ENCODE results near the gene MUC6.
A peak's percentile ranks its signal among the peaks of the same experiment; 100 is the strongest.

MUC6 gene

GRCh38 chr11:1002406-1002984 is 34.0 kb downstream of the MUC6 start:
- DNase-seq = no peak

- DNase-seq = no peak
Observed at GRCh38 chr11:1001617-1002405, 34.7 kb downstream of the MUC6 start.

DNA sequence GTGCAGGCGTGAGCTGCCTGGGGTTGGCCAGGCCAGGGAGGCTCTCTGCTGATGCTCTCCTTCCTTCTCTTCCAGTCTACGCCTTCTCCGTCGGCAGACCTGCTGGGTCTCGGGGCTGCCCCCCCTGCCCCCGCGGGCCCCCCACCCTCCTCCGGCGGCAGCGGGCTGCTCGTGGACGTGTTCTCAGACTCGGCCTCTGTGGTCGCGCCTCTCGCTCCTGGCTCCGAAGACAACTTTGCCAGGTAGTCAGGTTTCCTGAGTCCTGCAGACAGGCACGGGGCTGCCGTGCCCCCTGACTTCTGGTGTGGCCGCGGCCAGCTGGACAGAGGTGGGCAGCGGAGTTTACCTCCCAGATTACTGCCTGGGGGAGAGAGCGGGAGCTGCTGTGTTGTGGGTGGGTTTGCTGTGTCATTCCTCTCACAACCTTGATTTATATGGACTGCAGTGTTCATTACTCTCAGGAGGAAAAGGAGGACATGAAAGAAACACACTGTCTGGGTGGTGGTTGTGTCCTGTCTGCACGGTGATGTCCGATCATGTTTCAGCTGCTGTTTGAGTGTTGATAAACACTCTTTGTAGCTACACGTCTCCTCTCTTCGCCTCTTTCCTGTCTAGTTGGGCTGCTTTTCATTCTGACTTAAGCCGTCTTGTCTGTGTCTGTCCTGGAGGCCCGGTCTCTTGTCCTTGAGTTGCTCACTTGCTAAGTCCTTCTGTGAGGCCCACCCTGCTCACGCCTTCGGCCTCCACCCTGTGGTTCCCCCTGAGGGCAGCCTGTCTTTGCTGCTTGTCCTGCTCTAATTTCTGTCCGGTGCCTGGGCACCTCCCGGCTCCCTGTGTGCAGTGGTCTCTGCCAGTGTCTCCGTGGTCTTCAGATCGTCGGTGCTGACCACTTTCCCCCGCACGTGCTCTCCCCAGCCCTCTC is 35.9 kb downstream of the MUC6 start:
- no peak for DNase-seq

GRCh38 chr11:999009-999408 is 37.5 kb downstream of the MUC6 start:
- no peak for DNase-seq

DNA sequence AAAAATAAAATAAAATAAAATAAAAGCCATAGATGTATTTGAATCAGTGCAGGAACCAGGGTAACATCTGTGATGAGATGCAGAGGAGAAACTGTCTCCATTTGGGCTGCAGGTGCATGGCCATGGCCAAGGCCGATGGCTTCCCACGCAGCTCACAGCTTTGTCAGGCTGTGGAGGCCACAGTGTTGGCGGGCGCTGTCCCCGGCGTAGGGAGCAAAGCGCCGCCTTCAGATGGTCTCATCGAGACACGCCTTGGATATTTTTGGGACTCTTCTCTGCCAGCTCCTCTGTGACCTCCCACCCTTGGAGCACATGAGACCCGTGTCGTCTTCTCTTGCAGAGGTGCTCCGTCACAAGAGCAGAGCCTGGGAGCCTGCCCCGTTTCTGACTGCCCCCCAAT is 38.6 kb downstream of the MUC6 start:
- DNase-seq = no peak

- DNase-seq = no peak
Observed at GRCh38 chr11:996681-997080, 39.8 kb downstream of the MUC6 start.

DNA sequence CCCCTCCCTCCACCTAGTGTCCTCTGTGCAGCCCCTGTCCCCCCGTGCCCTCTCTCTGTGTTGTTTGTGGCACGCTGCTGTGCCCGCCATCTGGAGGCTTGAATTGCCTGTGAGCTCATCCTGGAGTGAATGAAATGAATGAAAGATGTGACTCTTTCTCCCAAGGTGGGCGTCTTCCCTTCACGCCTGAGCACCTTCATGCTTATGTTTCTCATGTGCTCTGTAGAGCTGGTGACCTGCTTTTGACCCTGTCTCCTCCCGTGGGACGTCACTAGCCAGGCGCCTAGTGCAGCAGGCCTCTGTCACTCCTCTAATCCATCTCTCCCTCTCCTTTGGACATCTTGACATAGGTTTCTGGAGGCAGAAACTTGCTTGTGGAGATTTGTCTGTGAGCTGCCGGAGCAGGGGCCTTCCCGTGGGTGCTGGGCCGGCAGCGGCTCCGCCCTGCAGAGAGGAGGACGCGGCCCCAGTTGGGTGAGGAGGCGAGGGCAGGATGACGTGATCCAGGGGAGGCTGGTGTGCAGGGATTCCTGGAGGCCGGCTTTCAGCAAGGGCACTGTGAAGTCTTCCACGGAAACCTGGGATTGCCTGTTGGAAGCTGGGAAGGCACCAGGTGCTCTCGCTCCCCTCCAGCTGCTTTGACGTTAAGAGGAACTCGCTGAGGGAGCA is 40.6 kb downstream of the MUC6 start:
- DNase-seq = no peak

GRCh38 chr11:995044-995751 is 41.3 kb downstream of the MUC6 start:
- peak; percentile 85 for DNase-seq

DNA sequence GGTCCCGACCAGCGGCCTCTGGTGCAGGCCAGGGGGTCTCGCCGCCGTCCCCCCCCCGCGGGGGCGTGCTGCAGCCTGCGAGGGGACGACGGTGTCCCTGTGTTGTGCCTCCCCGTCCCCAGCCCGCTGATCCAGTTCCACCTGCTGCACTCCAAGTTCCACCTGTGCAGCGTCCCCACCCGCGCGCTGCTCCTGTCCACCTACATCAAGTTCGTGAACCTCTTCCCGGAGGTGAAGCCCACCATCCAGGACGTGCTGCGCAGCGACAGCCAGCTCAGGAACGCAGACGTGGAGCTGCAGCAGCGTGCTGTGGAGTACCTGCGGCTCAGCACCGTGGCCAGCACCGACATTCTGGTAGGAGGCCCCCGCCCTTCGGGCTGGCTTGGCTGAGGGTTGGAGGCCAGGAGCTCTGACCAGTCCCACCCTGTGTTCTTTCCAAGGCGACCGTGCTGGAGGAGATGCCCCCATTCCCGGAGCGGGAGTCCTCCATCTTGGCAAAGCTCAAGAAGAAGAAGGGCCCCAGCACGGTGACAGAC is 42.8 kb downstream of the MUC6 start:
- DNase-seq = no peak

GRCh38 chr11:992577-992976 is 43.9 kb downstream of the MUC6 start:
- no peak for DNase-seq

- no peak for DNase-seq
Observed at GRCh38 chr11:991711-992307, 44.7 kb downstream of the MUC6 start.

DNA sequence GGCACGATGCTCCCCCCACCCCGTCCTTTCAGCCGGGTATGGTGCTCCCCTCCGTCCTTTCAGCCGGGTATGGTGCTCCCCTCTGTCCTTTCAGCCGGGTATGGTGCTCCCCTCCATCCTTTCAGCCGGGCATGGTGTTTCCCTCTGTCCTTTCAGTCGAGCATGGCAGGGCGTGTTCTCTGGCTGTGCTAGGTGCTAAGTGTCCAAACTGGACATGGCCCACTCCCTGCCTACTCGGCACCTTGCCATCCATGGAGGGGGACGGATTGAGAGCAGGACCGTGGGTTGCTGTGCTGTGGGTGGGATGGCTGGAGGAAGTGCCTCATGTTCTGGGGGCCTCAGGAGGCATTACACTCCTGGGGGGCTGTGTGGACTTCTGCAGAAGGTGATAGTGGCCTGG is 45.5 kb downstream of the MUC6 start:
- no peak for DNase-seq

DNA sequence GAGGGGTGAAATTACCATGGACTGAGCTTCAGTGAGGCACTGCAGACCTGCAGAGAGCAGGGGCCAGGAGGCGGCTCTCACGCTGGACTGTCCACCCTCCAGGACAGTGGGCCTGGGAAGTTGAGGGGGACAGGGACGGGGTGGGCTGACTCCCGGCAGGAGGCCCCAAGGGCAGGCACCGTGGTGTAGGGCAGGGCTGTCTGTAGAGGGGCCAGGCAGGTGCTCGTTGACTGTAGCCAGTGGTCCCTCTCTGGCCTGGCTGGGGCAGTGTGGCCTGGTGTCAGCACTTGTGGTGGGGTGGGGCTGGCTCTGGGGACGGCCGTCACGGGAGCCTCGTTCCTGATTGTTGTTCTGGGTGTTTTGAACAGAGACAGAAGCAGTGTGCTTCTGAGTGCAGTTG is 46.4 kb downstream of the MUC6 start:
- DNase-seq = no peak

DNA sequence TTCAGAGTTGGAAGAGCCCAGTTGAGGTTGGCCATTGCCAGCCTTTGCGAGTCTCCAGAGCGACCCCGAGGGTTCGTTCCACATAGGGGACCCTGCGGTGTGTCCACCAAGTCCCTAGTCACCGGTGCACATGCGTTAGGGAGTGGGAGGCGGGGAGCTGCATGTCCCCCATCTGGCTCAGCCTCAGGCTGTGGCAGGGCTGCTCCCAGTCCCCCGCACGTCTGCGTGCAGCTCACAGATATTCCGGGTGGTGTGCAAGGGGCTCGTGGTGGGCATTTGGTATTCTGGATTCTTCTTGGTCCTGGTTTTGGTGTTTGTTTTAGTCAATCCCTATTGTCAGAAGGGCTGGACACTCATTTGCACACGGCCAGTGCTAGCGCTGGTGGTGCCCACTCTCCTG is 48.8 kb downstream of the MUC6 start:
- no peak for DNase-seq

- no peak for DNase-seq
Observed at GRCh38 chr11:986952-987305, 49.6 kb downstream of the MUC6 start.

DNA sequence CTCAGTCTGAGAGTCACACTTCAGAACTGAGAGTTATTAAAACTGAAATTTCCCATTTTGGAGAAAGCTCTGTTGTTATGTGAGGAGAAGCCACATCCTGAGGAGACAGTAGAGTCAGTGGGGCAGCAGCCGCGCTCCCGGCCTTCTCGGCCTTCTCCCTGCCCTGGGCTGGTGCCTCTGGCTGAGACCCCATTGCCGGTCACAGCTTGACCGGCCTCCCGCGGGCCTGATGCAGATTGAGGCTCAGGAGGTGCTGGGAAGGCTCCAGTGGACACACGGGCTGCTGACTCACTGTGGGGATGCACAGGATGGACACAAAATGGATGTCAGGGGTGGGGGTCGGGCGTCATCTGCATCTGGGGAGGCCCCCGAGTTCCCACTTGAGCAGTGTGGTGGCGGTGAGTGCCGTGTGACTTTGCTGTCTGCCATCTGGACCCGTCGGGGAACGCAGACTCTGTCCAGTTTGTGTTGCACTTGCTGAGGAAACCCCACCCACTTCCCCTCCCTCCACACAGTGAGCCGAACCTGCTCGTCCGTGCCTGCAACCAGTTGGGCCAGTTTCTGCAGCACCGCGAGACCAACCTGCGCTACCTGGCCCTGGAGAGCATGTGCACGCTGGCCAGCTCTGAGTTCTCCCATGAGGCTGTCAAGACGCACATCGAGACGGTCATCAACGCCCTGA is 50.1 kb downstream of the MUC6 start:
- no peak for DNase-seq

DNA sequence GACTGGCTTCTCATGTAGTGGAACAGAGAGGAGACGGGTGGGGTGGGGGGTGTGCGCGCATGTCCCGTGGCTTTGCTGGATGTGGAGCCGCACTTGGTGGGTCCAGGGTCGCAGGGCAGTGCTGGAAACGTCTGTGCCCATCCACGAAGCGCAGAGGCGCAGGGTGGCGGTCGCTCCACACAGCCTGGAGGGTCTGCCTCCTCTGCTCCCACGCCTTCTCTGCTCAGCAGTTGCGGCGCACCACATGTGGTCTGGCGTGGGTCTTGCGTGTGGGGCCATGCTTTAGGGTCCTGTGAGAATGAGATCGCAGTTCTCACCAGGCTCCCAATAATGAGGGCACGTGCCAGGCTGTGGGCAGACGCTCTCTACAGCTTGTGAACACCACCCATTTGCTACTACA is 50.7 kb downstream of the MUC6 start:
- no peak for DNase-seq

DNA sequence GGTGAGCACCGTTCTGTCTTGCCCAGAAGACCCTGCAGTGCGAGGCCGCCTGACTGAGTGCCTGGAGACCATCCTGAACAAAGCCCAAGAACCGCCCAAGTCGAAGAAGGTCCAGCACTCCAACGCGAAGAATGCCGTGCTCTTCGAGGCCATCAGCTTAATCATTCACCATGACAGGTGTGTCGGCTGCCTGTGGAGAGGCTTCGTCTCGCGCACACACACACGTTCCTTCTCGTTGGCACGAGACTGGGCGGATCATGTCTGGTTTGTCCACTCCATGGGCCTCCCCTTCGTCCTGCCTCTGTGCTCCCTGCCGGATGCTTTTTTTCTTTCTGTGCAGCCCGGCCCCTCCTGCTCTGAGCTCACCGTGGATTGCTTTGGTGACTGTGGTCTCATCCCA is 51.1 kb downstream of the MUC6 start:
- DNase-seq = no peak

DNA sequence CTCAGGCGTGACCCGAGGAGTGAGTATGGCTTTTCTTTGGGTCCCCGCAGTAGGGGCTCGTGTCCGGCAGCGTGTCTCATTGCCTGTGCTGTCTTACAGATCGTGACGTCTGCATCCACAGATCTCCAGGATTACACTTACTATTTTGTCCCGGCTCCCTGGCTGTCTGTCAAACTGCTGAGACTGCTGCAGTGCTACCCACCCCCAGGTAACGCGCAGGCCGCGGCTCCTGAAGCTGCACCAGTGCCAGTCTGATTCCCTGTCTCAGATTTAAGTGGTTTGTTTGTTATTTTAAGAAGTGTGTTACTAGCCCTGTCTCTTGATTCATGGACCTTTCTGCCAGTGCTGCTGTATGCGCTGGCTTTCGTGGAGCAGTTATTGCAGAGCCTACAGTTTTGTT is 52.0 kb downstream of the MUC6 start:
- DNase-seq = no peak

DNA sequence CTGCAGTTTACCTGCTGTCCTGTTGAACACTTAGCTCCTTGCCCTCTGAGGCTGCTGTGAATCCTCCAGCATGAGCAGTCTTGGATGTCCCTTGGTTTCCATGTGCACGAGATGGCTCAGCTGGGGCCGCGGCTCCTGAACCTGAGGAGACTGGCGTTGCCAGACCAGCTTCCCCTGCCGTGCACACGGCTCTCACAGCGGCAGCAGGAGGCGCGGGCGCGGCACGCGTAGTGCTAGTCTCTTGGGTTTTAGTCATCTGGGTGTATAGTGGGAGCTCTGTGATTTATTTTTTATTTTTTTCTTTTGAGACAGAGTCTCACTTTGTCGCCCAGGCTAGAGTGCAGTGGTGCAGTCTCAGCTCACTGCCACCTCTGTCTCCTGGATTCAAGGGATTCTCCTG is 54.8 kb downstream of the MUC6 start:
- DNase-seq = no peak

Measured in 8988T (cell line).